Activated CD8-positive, alpha-beta memory T cell treated with anti-CD3 and anti-CD28 coated beads for 4 hours (primary cell): ENCODE measurements around the gene MRPL33.

Source experiments
- DNase-seq, 2 donors: peaks; one replicate each; pipeline ENCODE4 v3.0.0-alpha.2; 2020; ENCODE audit warnings: low read depth in 2 of 2

The MRPL33 gene

GRCh38 chr2:27808984-27809383, 37.5 kb downstream of the MRPL33 start:
- no peak for DNase-seq

- DNase-seq, result no peak
Measured at GRCh38 chr2:27809761-27810241, 38.3 kb downstream of the MRPL33 start.

- no peak for DNase-seq
Measured at GRCh38 chr2:27810455-27810854, 38.9 kb downstream of the MRPL33 start.

- DNase-seq, result no peak
Measured at GRCh38 chr2:27811768-27812167, 40.2 kb downstream of the MRPL33 start.

GRCh38 chr2:27814758-27815157, 43.2 kb downstream of the MRPL33 start:
- no peak for DNase-seq

- DNase-seq, result no peak
Measured at GRCh38 chr2:27815860-27816438, 44.4 kb downstream of the MRPL33 start.

- no peak for DNase-seq
Measured at GRCh38 chr2:27822049-27822448, 50.5 kb downstream of the MRPL33 start.

- DNase-seq, result no peak
Measured at GRCh38 chr2:27823135-27823534, 51.6 kb downstream of the MRPL33 start.

GRCh38 chr2:27823569-27823968, 52.0 kb downstream of the MRPL33 start:
- DNase-seq, result no peak

- no peak for DNase-seq
Measured at GRCh38 chr2:27824401-27824800, 52.9 kb downstream of the MRPL33 start.

GRCh38 chr2:27828305-27828704, 56.8 kb downstream of the MRPL33 start:
- DNase-seq, result no peak
